Measurements from ENCODE around the gene N4BP2. TPM values are rescaled to one million over a fixed set of nuclear protein-coding genes. Genes with fewer than 3 reads are reported as not detected.

The N4BP2 gene
- total and polyA plus RNA-seq, 2 of the 8 experiments (the other 6 are each of a cell fraction or from before 2014, with no cell fraction given), result 4.4 to 44.7 TPM

GRCh38 chr4:40193016-40193571, 136.4 kb downstream of the N4BP2 start:
- H3K23ac ChIP-seq (ENCODE audit: insufficient read length), result no peak overlapping the region
- H2AK5ac ChIP-seq (ENCODE audit: low read depth, low read length), result no peak overlapping the region
- H3K4ac ChIP-seq (replicated peaks; ENCODE audit: insufficient read length, low read depth, low read length), result no peak overlapping the region
- no peak for FAIRE-seq
- peak overlapping the region; percentile 21; the same call in 1 of the 2 replicates for H2AFZ ChIP-seq (ENCODE audit: low read length)
- no peaks in the 10 kb centered on the region for H3K36me3 ChIP-seq (ENCODE audit: control insufficient read depth in 2 of 4, insufficient read depth in 4 of 4, low read length in 3 of 4)
- H4K8ac ChIP-seq (ENCODE audit: extremely low read depth, insufficient read depth, low read length), result peak overlapping the region; percentile 20
- H4K5ac ChIP-seq (ENCODE audit: insufficient read length, low read depth, low read length), result peak overlapping the region; percentile 24
- H3K4me1 ChIP-seq (replicated peaks in 1 of 4; ENCODE audit: control insufficient read depth in 3 of 4, insufficient read depth in 4 of 4, low read length in 3 of 4), result peaks cover 6 to 26% (median 17%) of the 10 kb centered on the region in 4 experiments
- no peak overlapping the region for H2BK15ac ChIP-seq (ENCODE audit: low read length)
- H3K56ac ChIP-seq (replicated peaks; ENCODE audit: insufficient read length, low read depth, low read length), result no peak overlapping the region
- no peak overlapping the region for H3K9ac ChIP-seq (replicated peaks in 1 of 4; ENCODE audit: extremely low read depth in 1 of 4, low read depth in 3 of 4, low read length in 3 of 4)
- no peak overlapping the region for H3K14ac ChIP-seq (ENCODE audit: insufficient read length)
- no peaks in the 10 kb centered on the region for H3K23me2 ChIP-seq (ENCODE audit: low read depth, low read length)
- WGBS, 2 experiments (ENCODE audit: extremely low coverage in 1 of 2, insufficient coverage in 1 of 2, insufficient read length in 1 of 2, insufficient replicate concordance in 2 of 2, low coverage in 1 of 2, low lambda C conversion rate in 2 of 2, missing lambda C conversion rate in 1 of 2), result 65% methylated on average over 8 of the region's 11 CpGs; no CpG with 5 or more reads in 1 of the 2 experiments
- H3K27me3 ChIP-seq (replicated peaks in 1 of 4; ENCODE audit: control insufficient read depth in 3 of 4, extremely low read depth in 1 of 4, insufficient read depth in 3 of 4, low read length in 3 of 4), result no peaks in the 10 kb centered on the region
- H2BK5ac ChIP-seq (ENCODE audit: low read depth, low read length), result peak overlapping the region; percentile 56; the same call in 1 of the 2 replicates
- H4K20me1 ChIP-seq (replicated peaks in 1 of 2; ENCODE audit: control insufficient read depth in 1 of 2, insufficient read depth in 2 of 2, low read length in 2 of 2), result no peaks in the 10 kb centered on the region
- no peak overlapping the region for H3K27ac ChIP-seq (ENCODE audit: low read depth, low read length)
- H3K79me1 ChIP-seq (ENCODE audit: low read depth, low read length), result no peaks in the 10 kb centered on the region
- peak overlapping the region; percentile 51; the same call in 1 of the 2 replicates for H2BK12ac ChIP-seq (ENCODE audit: low read depth, low read length)
- peak overlapping the region; percentile 15; the same call in 1 of the 2 replicates for H2BK20ac ChIP-seq (ENCODE audit: low read length)
- POLR2A ChIA-PET (ENCODE audit: partially characterized antibody), result interaction anchor here (1.0 to 1.4 kb wide), 2 partner anchors 117 to 137 kb away, joined by 3 to 4 read pairs; partner anchors contain the start of gene N4BP2
- H3K79me2 ChIP-seq (ENCODE audit: control insufficient read depth in 1 of 2, insufficient read depth in 2 of 2, low read length in 2 of 2), result peaks cover 0 to 2% of the 10 kb centered on the region in 2 experiments; a peak in 1 of 4 replicates
- H2BK120ac ChIP-seq (replicated peaks; ENCODE audit: low read depth, low read length), result no peak overlapping the region
- H3K18ac ChIP-seq (ENCODE audit: extremely low read depth, low read length), result peak overlapping the region; percentile 63; the same call in 1 of the 2 replicates
- H3K4me3 ChIP-seq (ENCODE audit: extremely low read depth in 1 of 4, insufficient read depth in 2 of 4, low read depth in 3 of 4, low read length in 4 of 4), result no peak overlapping the region
- DNase-seq (ENCODE audit: low read depth in 1 of 2, low spot score in 2 of 2), result peak in 1 of 2 experiments; percentile 42
- peak overlapping the region; percentile 49 for H4K91ac ChIP-seq (replicated peaks; ENCODE audit: insufficient read length, low read length)
- H3K9me3 ChIP-seq (ENCODE audit: insufficient read depth in 2 of 2, low read depth in 1 of 2, low read length in 1 of 2), result no peaks in the 10 kb centered on the region
- peak overlapping the region; percentile 6 to 13; a peak in 1 of 4 replicates for H3K4me2 ChIP-seq (ENCODE audit: insufficient read depth in 1 of 2, low read depth in 2 of 2, low read length in 2 of 2)
- CTCF ChIA-PET (ENCODE audit: partially characterized antibody), result interaction anchor here (0.6 to 1.7 kb wide), 3 partner anchors 18 to 124 kb away, joined by 3 to 5 read pairs (median 3); no protein-coding TSS in a partner anchor
- TF ChIP-seq HDAC6 (IDR thresholded peaks at IDR 0.05; ENCODE audit: low read depth, low read length), result no peak
- no peak for TF ChIP-seq HDAC2 (IDR thresholded peaks at IDR 0.05; ENCODE audit: borderline replicate concordance in 1 of 2, low read depth in 2 of 2, low read length in 2 of 2)
- TF ChIP-seq RAD21 (IDR thresholded peaks at IDR 0.05 in 1 of 2, conservative IDR thresholded peaks at IDR 0.05 in 1 of 2; ENCODE audit: low read depth in 2 of 2, low read length in 2 of 2), result no peak
- no peak for TF ChIP-seq CREB1 (IDR thresholded peaks at IDR 0.05)
- no peak for TF ChIP-seq EP300 (IDR thresholded peaks at IDR 0.05; ENCODE audit: borderline replicate concordance in 1 of 2, low read depth in 2 of 2, low read length in 2 of 2)
- no peak for TF ChIP-seq GTF2F1 (IDR thresholded peaks at IDR 0.05; ENCODE audit: borderline replicate concordance, low read depth, low read length)
- TF ChIP-seq CBX5 (IDR thresholded peaks at IDR 0.05; ENCODE audit: low read depth, low read length), result no peak
- no peak for TF ChIP-seq BRCA1 (IDR thresholded peaks at IDR 0.05; ENCODE audit: low read depth, low read length)
- TF ChIP-seq YY1 (IDR thresholded peaks at IDR 0.05; ENCODE audit: low read depth, low read length), result no peak
- TF ChIP-seq ZNF274 (IDR thresholded peaks at IDR 0.05; ENCODE audit: borderline replicate concordance, extremely low read depth, low read length), result no peak
- no peak for TF ChIP-seq ATF3 (IDR thresholded peaks at IDR 0.05; ENCODE audit: insufficient read depth, low read depth, low read length)
